ENCODE data around the gene CCDC69. TPM values are rescaled to one million over a fixed set of nuclear protein-coding genes. Genes with fewer than 3 reads are reported as not detected.
"Not testable (repeated sequence)": the region's sequence is repeated elsewhere in the genome, so short reads cannot be mapped to it uniquely, and the experiment has no call there.

The CCDC69 gene
- total RNA-seq = 10 to 100 TPM in 1 of 2 donors, 1 to 10 TPM in 1; 7.1 to 29.0 TPM
- long read RNA-seq, transcript CCDC69-201 (9 exons, 3,451 nt) = major isoform, 5 of 11 reads
- long read RNA-seq, partial matches to known transcripts = 1 of 11 reads
- long read RNA-seq, other reads (novel, unspliced or antisense) = 5 of 11 reads

DNA sequence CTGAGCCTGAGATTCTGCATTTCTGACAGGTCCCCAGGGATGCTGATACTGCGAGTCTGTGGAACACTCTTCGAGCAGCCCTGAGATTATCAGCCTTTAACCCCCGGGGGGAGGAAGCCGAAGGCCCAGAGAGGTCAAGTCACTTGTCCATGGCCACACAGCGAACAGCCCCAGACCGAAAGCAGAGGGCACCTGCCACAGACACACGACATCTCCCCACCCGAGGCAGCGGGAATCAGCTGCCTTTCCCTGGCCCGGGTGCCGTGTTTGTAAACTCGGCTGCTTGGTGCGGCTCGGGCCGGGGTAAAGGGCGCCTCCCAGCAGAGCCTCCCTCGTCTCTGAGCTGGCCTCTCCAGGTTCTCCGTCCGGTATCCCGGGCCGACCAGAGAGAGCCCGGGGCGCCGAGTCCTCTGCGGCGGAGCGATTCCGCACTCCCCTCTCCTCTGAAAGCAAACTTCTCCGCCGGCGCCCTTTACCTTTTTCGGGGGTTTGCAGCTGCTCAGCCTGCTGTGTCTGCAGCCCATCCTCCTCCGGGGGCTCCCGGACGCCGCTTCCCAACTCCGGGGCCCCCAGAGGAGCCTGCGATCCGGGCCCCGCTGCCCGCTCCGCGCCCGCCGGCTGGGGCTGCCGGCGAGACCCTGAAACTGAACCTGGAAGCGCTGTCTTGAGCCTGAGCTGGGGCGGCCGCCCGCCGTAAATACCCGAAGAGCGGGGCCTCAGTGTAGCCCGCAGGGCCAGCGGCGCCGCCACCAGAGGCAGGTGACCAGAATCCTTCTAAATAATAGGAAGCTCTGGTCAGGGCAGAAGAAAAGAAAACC lies at the start of gene CCDC69:
CCDC69 (minus strand) TSS at position 646 of the 818 bp plus-strand sequence; CDS start at position 524, 122 bp downstream.
- intact Hi-C loops (cut with DNase I, micrococcal nuclease) = no loop called here
- ATAC-seq (peak; percentile 93), DNase-seq (peak; percentile 78 to 82)

- ATAC-seq = no peak
- DNase-seq = no peak
- intact Hi-C loops (cut with DNase I, micrococcal nuclease) = no loop called here
Observed at GRCh38 chr5:151271336-151271735, 47.4 kb upstream of the CCDC69 start.

GRCh38 chr5:151270599-151270998 lies 46.7 kb upstream of the CCDC69 start:
- DNase-seq = no peak
- ATAC-seq = no peak
- intact Hi-C loops (cut with DNase I, micrococcal nuclease) = no loop called here

GRCh38 chr5:151267491-151268260 lies 43.8 kb upstream of the CCDC69 start:
- no peak for DNase-seq
- intact Hi-C loops (cut with DNase I, micrococcal nuclease) = no loop called here
- ATAC-seq = no peak

- DNase-seq (no peak), ATAC-seq (peak; percentile 80)
- intact Hi-C loops (cut with DNase I, micrococcal nuclease) = no loop called here
Observed at GRCh38 chr5:151264113-151264512, 40.2 kb upstream of the CCDC69 start.

DNA sequence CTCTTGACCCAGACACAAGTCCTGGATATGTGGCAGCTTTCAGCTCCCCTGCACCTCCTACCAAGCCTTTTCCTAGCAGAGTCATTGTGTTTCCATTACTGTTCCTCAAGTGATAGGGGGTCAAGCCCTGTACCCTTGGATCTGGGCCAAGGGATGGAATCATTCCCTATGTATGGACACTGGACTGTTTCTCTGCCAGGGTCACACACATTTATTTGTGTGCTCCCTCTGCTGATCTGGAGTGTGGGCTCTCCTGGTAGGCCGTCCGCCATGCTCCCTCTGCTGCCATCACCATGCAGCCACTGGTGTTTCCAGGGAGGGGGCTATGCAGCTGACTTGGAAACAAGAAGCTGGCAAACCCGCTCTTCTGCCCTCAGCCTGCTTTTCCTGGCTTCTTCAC lies 38.6 kb upstream of the CCDC69 start:
- DNase-seq = no peak
- ATAC-seq = no peak
- intact Hi-C loops (cut with DNase I, micrococcal nuclease) = no loop called here

GRCh38 chr5:151259931-151260330 lies 36.0 kb upstream of the CCDC69 start:
- ATAC-seq (no peak), DNase-seq (no peak)
- intact Hi-C loops (cut with DNase I, micrococcal nuclease) = no loop called here

DNA sequence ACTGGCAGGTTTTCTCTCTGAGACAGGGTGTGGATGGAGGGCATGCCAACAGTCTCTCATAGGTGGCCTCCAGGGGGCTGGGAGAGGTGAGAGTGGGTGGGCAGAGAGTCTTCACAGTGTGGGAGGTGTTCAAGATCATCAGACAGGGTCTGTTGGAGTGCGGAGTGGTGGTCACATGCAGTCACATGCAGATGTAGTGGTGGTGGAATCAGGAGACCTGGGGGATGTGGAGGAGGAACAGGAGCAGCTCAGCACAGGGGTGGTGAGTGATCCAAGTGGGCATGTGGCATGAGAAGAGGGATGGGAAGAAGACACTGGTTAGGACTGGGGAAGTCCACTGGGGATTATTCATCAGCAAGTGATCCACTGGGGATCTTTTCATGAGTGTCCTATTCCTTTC lies 34.9 kb upstream of the CCDC69 start:
- intact Hi-C loops (cut with DNase I, micrococcal nuclease) = no loop called here
- DNase-seq (no peak), ATAC-seq (no peak)

DNA sequence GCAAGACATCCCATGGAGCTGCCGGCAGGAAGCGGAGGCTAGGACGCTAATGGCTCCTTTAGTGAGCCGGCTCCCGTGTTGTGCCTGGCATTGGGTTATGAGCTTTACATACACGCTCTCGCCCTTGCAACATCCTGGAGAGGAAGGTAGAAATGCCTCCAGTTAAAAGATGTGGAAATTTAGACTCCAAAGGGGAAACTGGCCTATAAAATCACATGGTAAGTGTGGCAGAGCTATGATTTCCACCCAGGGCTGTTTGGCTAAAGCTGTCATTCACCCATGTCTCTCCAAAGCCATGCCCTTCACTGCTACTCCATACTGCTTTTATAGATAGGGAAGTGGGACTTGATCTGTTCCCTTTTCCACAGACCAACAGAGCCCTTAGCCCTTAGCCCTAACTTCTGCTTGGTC lies 34.3 kb upstream of the CCDC69 start:
- intact Hi-C loops (cut with DNase I, micrococcal nuclease) = no loop called here
- DNase-seq (no peak), ATAC-seq (peak; percentile 21)

- intact Hi-C loops (cut with DNase I, micrococcal nuclease) = no loop called here
- no peak for DNase-seq
- no peak for ATAC-seq
Observed at GRCh38 chr5:151257731-151258181, 33.9 kb upstream of the CCDC69 start.

DNA sequence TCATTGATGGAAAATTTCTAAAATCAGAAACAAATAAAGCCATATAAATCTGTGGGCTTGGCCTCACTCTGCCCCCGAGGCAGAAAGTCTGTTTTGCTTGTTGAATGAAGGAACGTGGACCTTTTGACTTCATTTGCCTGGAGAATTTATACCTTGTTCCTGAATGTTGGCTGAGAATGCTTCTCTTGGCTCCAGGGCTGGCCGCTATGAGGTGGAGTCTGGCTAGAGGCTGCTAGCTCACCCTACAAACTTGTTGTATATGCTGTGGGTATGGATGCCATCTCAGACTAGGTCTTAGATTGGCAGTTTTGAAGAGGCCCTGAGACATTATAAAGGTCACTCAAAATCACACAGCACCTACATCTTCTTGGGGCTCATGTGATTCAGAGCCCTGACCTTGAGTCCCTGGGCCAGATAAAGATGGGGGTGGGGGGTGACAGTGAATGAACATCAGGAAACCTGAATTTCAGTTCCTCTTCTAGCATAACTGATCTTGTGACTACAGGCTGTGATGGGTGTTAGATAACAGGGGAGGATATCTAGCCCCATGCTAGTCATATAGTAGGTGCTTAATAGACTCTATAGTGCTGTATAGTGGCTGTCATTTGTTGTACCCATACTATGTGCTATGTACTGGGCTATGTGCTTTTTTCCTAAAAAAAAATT lies 31.9 kb upstream of the CCDC69 start:
- intact Hi-C loops (cut with DNase I, micrococcal nuclease) = no loop called here
- no peak for DNase-seq
- no peak for ATAC-seq

DNA sequence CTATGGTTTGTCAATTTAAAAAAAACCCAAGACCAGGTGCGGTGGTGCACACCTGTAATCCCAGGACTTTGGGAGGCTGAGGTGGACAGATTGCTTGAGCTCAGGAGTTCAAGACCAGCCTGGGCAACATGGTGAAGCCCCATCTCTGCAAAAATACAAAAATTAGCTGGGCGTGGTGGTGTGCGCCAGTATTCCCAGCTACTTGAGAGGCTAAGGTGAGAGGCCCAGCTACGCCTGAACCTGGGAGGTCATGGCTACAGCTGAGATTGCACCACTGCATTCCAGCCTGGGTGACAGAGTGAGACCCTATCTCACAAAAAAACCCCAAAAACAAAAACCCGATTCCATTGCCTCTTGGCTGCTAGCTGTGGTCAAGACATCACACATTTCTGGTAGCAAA lies 31.1 kb upstream of the CCDC69 start:
- ATAC-seq; DNase-seq; intact Hi-C loops (cut with DNase I, micrococcal nuclease): not testable (repeated sequence)

DNA sequence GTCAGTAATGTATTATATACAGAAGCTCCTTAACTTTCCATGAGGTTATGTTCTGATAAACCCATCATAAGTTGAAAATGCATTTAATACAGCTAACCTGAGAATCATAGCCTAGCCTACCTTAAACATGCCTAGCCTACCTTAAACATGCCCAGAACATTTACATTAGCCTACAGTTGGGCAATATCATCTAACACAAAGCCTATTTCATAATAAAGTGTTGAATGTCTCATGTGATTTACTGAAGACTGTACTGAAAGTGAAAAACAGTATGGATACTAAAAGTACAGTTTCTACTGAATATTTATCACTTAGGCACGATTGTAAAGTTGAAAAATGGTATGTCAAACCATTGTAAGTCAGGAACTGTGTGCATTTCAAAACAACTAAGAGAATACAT lies 30.7 kb upstream of the CCDC69 start:
- DNase-seq = no peak
- intact Hi-C loops (cut with DNase I, micrococcal nuclease) = no loop called here
- ATAC-seq = no peak

GRCh38 chr5:151253605-151253950 lies 29.7 kb upstream of the CCDC69 start:
- ATAC-seq (no peak), DNase-seq (no peak)
- intact Hi-C loops (cut with DNase I, micrococcal nuclease) = no loop called here

DNA sequence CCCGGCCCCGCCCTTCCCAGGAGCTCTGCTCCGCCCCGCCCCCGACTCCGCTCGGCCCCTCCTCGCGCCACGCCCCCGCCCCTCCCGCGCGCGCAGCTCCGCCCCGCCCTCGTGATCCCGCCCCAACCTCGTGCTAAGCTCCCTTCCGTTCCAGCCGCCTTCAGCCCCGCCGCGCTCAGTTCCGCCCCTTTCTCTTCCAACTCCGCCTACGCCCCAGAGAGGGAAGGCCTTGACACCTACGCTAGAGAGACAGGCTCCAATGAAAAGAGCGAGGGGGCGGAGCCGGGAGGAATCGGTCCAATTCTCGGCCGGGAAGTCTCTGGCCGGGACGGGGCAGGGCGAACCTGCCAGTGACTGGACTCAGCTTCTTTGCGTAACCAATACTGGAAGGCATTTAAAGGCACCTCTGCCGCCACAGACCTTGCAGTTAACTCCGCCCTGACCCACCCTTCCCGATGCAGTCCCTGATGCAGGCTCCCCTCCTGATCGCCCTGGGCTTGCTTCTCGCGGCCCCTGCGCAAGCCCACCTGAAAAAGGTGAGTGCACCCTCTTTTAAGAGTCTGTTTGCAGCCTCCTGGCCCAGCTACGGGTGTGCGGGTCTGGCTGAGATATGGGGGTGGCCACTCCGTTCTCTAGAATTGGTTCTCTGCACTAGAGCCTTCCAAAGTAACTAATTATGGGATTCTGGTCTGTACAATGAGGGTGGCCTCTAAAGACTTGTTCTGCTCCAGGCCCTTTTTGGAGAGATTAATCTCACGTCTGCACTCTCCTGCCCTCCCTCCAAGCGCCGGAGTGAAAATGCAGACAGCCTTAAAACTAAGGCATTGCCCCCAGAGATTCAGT lies 29.1 kb upstream of the CCDC69 start, which contains the start of gene GM2A:
GM2A (plus strand) TSS at position 424 of the 843 bp plus-strand sequence; CDS start at position 456, 32 bp downstream.
- intact Hi-C loops (cut with DNase I, micrococcal nuclease) = no loop called here
- ATAC-seq (peak; percentile 93), DNase-seq (peak; percentile 99 to 100)

DNA sequence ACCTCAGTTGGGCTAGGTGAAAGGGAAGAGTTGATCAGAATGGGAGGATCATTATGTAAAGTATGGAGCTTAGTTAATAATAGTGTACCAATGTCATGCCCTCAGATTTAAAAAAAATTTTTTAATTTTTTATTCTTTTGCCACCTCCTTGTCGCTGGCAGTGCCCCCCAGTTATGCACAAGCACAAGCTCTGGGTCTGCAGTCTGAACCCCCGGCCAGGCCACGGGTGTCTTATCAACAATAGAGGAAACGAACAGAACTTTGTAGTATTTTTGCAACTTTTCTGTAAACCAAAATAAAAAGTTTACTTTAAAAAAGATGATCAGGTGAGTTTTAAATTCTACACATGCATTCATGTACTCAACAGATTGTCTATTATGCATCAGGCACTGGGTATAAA lies 27.7 kb upstream of the CCDC69 start:
- no peak for ATAC-seq
- intact Hi-C loops (cut with DNase I, micrococcal nuclease) = no loop called here
- DNase-seq = no peak

DNA sequence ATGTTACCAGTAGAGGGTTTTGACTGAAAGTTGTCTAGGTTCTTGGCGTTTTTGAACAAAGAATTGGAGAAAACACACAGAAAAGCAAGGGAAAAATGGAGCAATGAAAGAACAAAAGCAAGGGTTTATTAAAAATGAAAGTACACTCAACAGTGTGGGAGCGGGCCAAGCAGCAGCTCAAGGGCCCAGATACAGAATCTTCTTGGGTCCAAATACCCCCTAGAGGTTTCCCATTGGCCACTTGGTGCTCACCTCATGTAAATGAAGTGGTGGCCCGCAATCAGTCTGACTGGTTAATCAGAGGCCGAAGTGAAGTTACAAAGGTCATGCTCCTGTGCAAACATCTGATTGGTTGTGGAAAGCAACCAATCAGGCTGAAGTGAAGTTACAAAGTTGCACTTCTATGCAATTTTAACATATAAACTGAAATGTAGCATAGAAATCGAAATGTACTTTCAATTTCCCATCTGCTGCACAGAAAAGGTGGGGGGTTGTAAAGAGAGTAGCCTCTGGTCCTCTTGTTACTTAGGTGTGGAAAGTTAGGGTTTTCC lies 27.2 kb upstream of the CCDC69 start:
- ATAC-seq (no peak), DNase-seq (no peak)
- intact Hi-C loops (cut with DNase I, micrococcal nuclease) = no loop called here

DNA sequence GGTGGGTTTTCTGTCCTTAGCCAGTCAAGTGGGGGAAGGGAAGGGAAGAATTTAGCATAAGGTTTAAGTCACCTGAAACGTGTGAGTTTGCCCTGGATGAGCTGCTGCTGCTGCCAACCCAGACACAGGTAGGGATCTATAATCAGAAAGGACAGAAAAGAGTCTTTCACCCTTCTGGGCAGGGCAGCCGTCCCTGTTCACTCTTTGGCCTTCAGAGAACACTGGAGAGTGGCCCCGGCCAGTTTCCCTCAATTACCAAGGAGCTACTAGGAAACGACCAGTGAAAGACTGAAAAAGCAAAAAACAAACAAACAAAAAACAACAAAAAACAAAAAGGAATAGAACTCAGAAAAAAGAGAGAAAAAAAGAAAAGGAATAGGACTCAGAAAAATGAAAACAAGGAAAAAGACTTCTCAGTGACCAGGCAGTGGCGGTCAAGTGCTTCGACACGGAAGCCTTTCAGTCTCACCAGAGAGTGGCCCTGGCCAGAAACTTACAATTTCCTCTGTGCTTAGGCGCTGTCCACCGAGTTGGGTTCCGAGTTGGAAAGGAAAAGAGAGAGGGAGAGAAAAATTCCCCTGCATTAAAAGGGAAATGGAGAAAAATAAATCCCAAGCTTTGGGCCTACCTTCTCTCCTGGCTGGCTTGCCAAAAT lies 26.6 kb upstream of the CCDC69 start:
- ATAC-seq = no peak
- DNase-seq = no peak
- intact Hi-C loops (cut with DNase I, micrococcal nuclease) = no loop called here
